Cardiac muscle cell (in vitro differentiated cells and primary cell): Measurements from ENCODE around the gene KLC1. TPM values are rescaled to one million over a fixed set of nuclear protein-coding genes. Genes with fewer than 3 reads are reported as not detected.

ENCODE experiments used
- DNase-seq, 2 donors: peaks; one replicate each; pipeline versions ENCODE4 v3.0.0 to v3.0.0-alpha.2; 2010 to 2017; ENCODE audit warnings: low read depth in 1 of 2, low spot score in 1 of 2
- H3K27ac ChIP-seq: fragments of 200-600 bp; sonication (generic); 2 replicates; pipeline ENCODE4 v1.5.1; 2016
- H3K27me3 ChIP-seq: fragments of 200-600 bp; sonication (generic); 2 replicates; pipeline ENCODE4 v1.6.0; 2016; ENCODE audit warnings: control low read depth
- H3K36me3 ChIP-seq: fragments of 200-600 bp; sonication (generic); 2 replicates; pipeline ENCODE4 v1.5.1; 2016; ENCODE audit warnings: control low read depth
- H3K4me1 ChIP-seq: fragments of 200-600 bp; sonication (generic); 2 replicates; pipeline ENCODE4 v1.8.1; 2017; ENCODE audit warnings: low read depth, mild to moderate bottlenecking, mixed run types
- H3K4me3 ChIP-seq: fragments of 200-600 bp; sonication (generic); 2 replicates; pipeline ENCODE4 v1.5.1; 2016; ENCODE audit warnings: mild to moderate bottlenecking
- H3K9me3 ChIP-seq: fragments of 200-600 bp; sonication (generic); 2 replicates; pipeline ENCODE4 v1.5.1; 2017; ENCODE audit warnings: low read depth, mild to moderate bottlenecking, control low read depth
- polyA plus RNA-seq: library from polyadenylated mRNA; unstranded; fragments of >200 nt; fragmentation: Nextera tagmentation; extraction: Ambion mirVana; gene quantifications from 2 replicates; pipeline ENCODE4 v1.2.1, GENCODE V29; 2016
- total RNA-seq: library from RNA; depleted of rRNA; stranded (reverse); fragments of >200 nt; gene quantifications from 2 replicates; pipeline ENCODE4 v1.2.3, GENCODE V29; 2016
- TF ChIP-seq, protein P1 (sequence below): IDR thresholded peaks from 2 replicates; pipeline ENCODE4 v1.5.1; 2012; ENCODE audit warnings: low read depth, mild to moderate bottlenecking, low read length

The KLC1 gene
- total and polyA plus RNA-seq, 2 experiments from 2014 or later: 167 to 365 TPM

DNA sequence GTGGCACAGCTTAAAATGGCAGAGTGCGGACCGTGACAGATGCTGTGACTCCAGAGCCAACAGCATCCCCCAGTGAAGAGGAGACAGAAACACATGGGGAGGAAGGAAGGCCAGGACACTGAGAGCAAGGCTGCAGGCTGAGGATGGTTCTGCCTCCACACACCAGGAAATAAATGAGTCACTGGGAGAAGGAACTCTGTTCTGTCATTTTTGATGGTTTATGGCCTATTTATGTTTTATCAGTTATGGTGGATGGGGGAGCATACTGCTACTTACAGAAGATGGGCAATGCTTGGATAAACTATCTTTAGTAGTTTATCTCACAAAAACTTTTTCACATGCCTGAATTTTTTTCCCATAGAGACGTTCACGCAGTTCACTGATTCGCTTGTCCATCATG lies 120.4 kb downstream of the KLC1 start:
- no peak overlapping the region for H3K4me3 ChIP-seq
- H3K27ac ChIP-seq: no peak overlapping the region
- TF ChIP-seq, protein P1, sequence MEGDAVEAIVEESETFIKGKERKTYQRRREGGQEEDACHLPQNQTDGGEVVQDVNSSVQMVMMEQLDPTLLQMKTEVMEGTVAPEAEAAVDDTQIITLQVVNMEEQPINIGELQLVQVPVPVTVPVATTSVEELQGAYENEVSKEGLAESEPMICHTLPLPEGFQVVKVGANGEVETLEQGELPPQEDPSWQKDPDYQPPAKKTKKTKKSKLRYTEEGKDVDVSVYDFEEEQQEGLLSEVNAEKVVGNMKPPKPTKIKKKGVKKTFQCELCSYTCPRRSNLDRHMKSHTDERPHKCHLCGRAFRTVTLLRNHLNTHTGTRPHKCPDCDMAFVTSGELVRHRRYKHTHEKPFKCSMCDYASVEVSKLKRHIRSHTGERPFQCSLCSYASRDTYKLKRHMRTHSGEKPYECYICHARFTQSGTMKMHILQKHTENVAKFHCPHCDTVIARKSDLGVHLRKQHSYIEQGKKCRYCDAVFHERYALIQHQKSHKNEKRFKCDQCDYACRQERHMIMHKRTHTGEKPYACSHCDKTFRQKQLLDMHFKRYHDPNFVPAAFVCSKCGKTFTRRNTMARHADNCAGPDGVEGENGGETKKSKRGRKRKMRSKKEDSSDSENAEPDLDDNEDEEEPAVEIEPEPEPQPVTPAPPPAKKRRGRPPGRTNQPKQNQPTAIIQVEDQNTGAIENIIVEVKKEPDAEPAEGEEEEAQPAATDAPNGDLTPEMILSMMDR: no peak
- H3K9me3 ChIP-seq: no peaks in the 10 kb centered on the region
- no peak for DNase-seq
- H3K36me3 ChIP-seq: peaks cover 92% of the 10 kb centered on the region
- no peaks in the 10 kb centered on the region for H3K27me3 ChIP-seq
- no peaks in the 10 kb centered on the region for H3K4me1 ChIP-seq

DNA sequence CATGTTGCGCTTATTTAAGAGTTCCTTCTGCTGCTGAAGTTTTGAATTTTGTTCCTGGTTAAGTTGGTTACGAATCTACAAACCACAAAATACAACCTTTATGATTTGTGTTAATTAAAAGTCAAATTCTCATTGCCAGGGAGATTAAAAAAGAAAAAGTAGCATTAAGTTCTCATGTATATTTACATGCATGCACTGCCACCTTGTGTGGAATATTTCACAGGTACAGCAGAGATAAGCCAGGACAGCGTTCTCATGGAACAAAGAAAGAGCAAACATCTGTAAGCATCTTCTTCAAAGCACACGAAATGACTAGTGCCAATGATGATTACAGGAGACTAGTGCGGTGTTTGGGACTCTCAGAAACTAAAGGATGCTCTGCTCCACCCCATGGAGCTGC lies 120.8 kb downstream of the KLC1 start:
- TF ChIP-seq, protein P1: no peak
- no peak for DNase-seq
- Histone ChIP-seq H3K4me3 (no peak overlapping the region), H3K4me1 (no peaks in the 10 kb centered on the region), H3K36me3 (peaks cover 89% of the 10 kb centered on the region), H3K9me3 (no peaks in the 10 kb centered on the region), H3K27ac (no peak overlapping the region), H3K27me3 (no peaks in the 10 kb centered on the region)

Other genes starting within 250 kb of the KLC1 start
- 69.4 and 88.3 TPM in 2 replicates for gene MARK3, start 243.8 kb upstream of the KLC1 start, total RNA-seq
- 72.9 and 97.4 TPM in 2 replicates for gene MARK3, start 243.8 kb upstream of the KLC1 start, polyA plus RNA-seq
- 169 and 324 TPM in 2 replicates for gene CKB, start 106.4 kb upstream of the KLC1 start, total RNA-seq
- gene CKB, start 106.4 kb upstream of the KLC1 start, polyA plus RNA-seq: 177 and 327 TPM in 2 replicates
- gene TRMT61A, start 100.0 kb upstream of the KLC1 start, total RNA-seq: 5.7 and 7.5 TPM in 2 replicates
- gene TRMT61A, start 100.0 kb upstream of the KLC1 start, polyA plus RNA-seq: 5.6 and 7.4 TPM in 2 replicates
- gene BAG5, start 66.6 kb upstream of the KLC1 start, total RNA-seq: 17.4 and 17.6 TPM in 2 replicates
- 17.6 and 19.6 TPM in 2 replicates for gene BAG5, start 66.6 kb upstream of the KLC1 start, polyA plus RNA-seq
- gene COA8, start 66.3 kb upstream of the KLC1 start, total RNA-seq: 31.3 and 33.8 TPM in 2 replicates
- gene COA8, start 66.3 kb upstream of the KLC1 start, polyA plus RNA-seq: 68.2 and 69.3 TPM in 2 replicates
- 19.1 and 27.5 TPM in 2 replicates for gene XRCC3, start 86.2 kb downstream of the KLC1 start, total RNA-seq
- gene XRCC3, start 86.2 kb downstream of the KLC1 start, polyA plus RNA-seq: 12.1 and 15.8 TPM in 2 replicates
- gene ZFYVE21, start 86.6 kb downstream of the KLC1 start, total RNA-seq: 118 and 135 TPM in 2 replicates
- gene ZFYVE21, start 86.6 kb downstream of the KLC1 start, polyA plus RNA-seq: 120 and 127 TPM in 2 replicates
- 60.1 and 124 TPM in 2 replicates for gene PPP1R13B, start 218.4 kb downstream of the KLC1 start, total RNA-seq
- gene PPP1R13B, start 218.4 kb downstream of the KLC1 start, polyA plus RNA-seq: 88.5 and 113 TPM in 2 replicates